GM12873 (cell line): ENCODE results near the gene LPP.

Source experiments
- TF ChIP-seq, protein P1 (sequence below): IDR thresholded peaks from 2 replicates; pipeline ENCODE4 v1.5.1; 2012; ENCODE audit warnings: low read depth, mild to moderate bottlenecking, moderate library complexity, low read length, control low read depth; ENCODE audit not compliant: insufficient read depth; ENCODE audit errors: missing control alignments

LPP gene

DNA sequence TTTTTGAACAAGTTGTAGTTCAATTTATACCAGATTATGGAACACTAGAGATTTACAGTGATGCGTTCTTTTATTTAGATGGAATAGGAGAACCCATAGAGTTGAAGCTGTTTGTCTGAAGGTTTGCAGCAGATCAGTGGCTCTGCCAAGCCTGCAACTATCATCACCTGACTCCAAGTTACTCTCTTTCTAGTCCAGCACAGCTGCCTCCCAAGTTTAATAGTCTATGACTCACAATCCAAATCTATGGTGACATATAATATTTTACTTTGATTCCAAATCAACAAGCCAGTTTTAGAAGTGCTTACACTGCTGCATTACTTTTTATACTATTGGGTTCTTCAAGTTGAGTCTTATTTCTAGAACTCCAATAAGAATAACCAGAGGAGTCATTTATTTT, 400.4 kb downstream of the LPP start:
- TF ChIP-seq, protein P1, sequence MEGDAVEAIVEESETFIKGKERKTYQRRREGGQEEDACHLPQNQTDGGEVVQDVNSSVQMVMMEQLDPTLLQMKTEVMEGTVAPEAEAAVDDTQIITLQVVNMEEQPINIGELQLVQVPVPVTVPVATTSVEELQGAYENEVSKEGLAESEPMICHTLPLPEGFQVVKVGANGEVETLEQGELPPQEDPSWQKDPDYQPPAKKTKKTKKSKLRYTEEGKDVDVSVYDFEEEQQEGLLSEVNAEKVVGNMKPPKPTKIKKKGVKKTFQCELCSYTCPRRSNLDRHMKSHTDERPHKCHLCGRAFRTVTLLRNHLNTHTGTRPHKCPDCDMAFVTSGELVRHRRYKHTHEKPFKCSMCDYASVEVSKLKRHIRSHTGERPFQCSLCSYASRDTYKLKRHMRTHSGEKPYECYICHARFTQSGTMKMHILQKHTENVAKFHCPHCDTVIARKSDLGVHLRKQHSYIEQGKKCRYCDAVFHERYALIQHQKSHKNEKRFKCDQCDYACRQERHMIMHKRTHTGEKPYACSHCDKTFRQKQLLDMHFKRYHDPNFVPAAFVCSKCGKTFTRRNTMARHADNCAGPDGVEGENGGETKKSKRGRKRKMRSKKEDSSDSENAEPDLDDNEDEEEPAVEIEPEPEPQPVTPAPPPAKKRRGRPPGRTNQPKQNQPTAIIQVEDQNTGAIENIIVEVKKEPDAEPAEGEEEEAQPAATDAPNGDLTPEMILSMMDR: no peak

DNA sequence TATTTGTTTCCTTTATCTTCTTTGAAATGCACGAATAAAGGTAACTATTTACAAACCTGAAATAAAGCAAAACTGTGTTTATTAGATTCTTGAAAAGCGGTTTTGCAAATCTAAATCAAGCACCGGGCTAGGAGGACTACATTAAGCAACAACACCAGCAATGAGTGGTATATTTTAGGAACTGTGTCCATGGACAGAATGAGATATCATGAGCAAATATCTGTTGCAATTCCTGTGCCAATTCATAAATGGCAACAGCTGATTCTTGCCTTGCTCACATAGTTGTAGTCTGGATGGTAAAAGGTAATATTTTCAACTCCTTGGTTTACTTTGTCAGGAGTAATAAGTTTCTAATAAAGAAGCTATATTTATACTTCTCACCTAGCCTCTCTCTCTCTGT, 403.3 kb downstream of the LPP start:
- TF ChIP-seq, protein P1: no peak

DNA sequence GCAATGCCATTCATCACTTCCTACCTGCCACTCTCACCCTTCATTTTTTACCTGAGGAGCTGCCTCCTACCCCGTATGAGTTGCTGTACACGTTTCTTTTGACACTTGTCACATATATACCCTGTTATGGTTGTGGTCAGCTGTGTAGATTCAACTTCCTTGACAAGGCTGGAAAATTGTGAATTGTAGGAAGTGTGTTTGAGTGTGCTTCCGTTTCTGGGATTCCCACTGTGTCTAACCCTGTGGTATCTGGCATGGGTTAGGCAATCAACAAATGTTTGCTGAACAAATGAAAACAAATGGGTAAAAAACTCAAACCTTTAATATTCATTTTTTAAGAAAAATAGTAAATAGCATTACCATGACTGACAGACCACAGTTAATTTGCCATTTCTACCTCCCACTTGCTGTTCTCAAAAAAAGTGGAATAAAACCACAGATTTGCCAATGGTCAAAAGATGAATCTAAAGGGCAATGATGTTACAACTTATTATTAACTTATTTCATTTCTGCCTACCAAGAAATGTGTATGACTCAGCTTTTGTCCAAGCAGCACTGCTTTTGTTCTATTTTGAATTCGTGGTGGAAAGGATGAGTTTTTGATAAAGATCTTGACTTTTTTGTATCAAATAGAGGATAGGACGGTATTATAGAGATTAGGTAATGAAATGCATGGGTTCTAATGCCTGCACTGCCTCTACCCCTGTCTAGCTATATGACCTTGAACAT, 404.6 kb downstream of the LPP start:
- TF ChIP-seq, protein P1: no peak

DNA sequence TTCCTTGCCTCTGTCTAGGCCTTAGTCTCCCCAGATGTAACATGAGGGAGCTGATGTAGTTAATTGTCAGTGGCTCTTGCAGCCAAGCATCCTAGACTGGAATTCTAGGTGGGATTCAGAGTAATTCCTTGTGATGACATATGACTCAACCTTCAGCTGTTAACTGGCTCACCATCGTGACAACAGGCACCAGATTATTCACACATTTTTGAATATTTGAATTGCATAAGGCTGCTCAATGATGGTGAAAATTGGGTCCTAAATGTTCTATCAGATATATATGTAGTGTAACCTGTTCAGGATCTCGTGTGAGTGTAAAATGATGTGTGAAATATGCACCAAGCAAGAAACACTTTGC, 405.1 kb downstream of the LPP start:
- TF ChIP-seq, protein P1: no peak

DNA sequence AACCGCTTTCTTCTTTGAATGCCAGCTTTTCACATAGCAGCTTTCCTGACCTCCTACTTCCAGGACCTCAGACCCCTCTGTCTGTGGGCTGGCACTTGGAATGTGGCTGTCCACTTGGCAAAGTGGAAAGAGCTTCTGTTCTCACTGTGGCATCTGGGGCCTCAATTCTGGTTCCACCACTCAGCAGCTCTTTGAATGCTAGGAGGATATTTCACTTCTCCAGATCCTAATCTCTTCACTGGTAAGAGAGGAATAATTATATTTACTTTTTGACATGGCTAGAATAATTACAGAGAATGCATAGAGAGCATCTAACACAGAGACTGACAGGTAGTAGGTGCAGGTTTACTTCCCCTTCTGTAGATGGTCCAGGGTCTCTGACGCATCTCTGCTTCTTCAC, 405.9 kb downstream of the LPP start:
- TF ChIP-seq, protein P1: no peak

DNA sequence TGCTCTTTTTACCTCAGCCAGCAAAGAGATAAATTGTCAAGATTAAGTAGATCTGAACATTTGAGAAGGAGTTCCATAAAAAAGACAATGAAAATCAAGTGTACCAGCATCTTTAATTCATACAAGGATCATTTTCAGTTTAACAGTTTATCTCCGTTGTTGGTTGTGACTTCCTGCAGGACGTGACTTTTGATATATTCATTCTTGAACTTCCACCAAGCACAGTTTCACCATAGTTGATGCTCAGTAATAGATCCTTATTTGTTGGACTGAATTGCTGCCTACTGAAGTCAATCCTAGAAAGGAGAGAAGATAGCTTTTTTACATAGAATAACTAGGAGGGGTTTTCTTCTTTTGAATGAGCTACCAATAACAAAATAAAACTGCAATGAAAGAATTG, 408.2 kb downstream of the LPP start:
- TF ChIP-seq, protein P1: no peak

DNA sequence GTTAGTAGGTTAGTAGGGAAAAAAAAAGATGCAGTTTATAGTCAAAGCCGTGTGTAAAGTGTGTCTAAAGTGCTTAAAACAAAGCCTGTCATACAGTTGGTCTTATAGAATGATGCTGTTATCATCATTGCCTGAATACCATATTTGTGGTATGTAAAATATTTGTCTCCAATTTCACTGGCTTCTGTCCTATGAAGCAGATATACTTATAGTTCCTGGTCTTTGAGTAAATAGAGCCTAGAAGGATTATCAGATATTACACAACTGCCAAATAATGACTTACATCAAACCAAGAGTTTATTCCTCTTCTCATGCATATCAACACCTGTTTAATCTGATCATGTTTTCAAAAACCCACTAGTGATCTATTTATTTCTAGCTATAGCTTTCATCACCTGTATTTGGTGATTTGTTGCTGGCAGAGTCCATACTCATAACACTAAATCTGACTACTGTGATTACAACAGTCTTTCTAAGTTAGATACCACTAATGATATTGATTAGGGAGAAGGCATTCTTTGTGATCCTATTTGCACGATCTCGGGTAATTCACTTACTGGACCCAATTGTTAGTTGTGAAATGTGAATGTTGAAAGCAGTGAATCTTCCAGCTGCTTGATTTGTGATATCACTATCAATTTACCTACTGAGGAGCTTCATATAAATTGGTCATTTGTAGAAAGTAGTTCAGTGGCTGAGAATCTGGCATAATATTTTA, 413.7 kb downstream of the LPP start:
- TF ChIP-seq, protein P1: no peak
